Measurements from ENCODE around the gene PROCR.
A peak's percentile ranks its signal among the peaks of the same experiment; 100 is the strongest.
"Not testable (repeated sequence)": the region's sequence is repeated elsewhere in the genome, so short reads cannot be mapped to it uniquely, and the experiment has no call there.

PROCR gene

DNA sequence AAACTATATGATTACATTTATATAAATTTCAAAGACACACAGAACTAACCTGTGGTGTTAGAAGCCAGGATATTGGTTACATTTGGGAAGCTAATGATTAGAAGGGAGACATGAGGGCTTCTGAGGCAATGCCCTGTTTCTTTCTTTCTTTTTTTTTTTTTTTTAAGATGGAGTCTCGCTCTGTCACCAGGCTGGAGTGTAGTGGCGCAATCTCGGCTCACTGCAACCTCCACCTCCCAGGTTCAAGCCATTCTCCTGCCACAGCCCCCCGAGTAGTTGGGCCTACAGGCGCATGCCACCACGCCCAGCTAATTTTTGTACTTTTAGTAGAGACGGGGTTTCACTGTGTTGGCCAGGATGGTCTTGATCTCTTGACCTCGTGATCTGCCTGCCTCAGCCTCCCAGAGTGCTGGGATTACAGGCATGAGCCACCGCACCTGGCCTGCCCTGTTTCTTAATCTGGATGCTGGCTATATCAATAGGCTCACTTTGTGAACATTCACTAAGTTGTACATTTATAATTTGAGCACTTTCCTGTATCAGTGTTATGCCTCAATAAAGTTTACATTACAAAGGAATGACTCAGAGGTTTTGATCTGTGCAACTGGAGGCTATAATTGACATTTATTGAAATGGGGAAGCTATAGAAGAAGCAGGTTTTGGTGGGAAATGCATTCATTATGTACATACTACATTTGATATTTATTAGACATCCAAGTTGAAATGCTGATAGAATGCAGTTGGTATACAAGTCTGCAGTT lies 21.3 kb downstream of the PROCR start:
- DNase-seq (ENCODE audit: low read depth in 2 of 2) = not testable (repeated sequence)

DNA sequence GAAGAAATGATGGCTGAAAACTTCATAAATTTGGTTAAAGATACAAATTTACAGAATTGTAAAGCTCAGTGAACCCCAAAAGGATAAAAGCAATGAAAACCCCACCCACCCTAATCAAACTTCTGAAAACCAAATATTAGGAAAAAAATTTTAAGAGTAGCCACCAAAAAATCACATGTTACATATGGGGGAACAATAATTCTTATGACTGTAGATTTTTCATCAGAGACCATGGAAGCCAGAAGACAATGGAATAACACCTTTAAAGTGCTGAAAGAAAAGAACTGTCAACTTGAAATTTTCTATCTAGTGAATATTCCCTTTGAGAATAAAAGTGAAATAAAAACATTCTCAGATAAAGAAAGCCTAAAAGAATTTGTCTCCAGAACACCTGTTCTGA lies 24.4 kb downstream of the PROCR start:
- DNase-seq (ENCODE audit: low read depth in 2 of 2) = no peak

DNA sequence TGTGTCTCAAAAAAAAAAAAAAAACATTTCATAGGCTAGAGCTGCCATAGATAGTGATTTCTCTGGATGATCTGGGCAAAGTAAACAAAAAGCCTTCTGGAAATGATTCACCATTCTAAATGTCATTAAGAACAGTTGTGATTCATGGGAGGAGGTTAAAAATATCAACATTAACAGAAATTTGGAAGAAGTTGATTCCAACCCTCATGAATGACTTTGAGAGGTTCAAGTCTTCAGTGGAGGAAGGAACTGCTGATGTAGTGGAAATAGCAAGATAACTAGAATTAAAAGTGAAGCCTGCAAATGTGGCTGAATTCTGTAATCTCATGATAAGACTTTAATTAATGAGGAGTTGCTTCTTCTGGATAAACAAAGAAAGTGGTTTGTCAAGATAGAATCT lies 27.9 kb downstream of the PROCR start:
- DNase-seq (ENCODE audit: low read depth in 2 of 2) = no peak

DNA sequence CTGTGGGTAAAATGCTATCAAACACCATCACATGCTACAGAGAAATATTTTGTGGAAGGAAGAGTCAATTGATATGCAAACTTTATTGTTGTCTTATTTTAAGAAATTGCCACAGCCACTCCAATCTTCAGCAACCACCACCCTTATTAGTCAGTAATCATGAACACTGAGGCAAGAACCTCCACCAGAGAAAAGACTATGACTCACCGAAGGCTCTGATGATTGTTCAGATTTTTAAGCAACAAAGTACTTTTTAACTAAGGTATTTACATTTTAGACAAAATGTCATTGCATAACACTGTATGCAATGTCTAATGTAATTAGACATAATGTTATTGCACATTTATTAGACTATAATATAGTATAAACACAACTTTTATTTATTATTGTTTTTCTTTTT lies 28.4 kb downstream of the PROCR start:
- no peak for DNase-seq (ENCODE audit: low read depth in 2 of 2)

DNA sequence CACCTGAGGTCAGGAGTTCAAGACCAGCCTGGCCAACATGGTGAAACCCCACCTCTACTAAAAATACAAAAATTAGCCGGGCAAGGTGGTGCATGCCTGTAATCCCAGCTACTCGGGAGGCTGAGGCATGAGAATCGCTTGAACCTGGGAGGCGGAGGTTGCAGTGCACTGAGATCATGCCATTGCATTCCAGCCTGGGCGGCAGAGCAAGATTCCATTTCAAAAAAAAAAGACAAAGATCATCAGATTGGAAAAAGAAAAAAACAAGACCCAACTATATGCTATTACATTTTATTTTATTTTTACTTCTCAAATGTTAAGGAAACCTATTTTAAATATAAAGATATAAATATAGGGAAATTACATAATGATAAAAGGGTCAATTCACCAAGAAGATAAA lies 29.6 kb downstream of the PROCR start:
- DNase-seq (ENCODE audit: low read depth in 2 of 2) = not testable (repeated sequence)

DNA sequence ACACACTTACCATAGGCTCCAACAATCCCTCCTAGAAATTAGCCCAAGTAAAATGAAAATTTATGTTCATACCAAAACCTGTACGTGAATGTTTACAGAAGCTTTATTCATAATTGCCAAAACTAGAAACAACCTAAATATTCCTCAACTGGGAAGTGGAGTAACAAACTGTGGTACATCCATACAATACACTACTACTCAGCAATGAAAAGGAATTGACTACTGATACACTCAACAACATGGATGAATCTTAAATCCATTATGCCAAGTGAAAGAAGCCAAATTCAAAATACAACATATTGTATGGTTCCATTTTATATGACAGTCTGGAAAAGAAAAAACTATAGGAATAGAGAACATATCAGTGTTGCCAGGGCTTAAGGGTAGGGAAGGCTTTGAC lies 34.9 kb downstream of the PROCR start:
- DNase-seq (ENCODE audit: low read depth in 2 of 2) = no peak

DNA sequence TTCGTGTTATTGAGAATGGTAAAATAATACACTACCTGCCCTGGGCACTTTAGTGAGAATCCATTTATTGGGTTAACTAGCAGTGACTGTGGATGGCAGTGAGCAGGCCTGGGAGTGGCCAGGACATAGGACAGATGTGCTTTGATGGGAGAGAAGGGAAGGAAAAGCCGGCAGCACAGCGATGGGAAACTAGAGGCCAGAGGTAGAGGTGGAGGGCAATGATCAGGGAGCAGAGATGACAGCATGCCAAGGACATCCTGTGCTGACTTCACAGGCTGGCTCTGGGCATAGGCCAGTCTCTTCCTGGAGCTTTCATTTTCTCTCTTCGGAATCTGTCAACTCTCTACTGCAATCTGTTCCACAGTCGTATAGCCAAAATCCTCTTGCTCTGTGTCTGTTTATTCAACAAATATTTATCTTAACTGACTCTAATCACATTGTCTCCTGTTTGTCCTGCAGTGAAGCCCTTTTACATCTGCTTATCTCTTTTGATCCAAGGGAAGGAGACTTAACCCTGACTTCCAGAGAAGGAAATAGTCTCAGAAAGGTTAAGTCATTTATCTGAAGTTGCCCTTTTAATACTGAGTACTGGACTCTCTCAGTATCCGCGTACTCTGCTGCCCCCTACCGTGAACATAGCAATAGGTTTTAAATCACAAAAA lies 36.2 kb downstream of the PROCR start:
- DNase-seq (ENCODE audit: low read depth in 2 of 2) = peak; percentile 67 to 78

DNA sequence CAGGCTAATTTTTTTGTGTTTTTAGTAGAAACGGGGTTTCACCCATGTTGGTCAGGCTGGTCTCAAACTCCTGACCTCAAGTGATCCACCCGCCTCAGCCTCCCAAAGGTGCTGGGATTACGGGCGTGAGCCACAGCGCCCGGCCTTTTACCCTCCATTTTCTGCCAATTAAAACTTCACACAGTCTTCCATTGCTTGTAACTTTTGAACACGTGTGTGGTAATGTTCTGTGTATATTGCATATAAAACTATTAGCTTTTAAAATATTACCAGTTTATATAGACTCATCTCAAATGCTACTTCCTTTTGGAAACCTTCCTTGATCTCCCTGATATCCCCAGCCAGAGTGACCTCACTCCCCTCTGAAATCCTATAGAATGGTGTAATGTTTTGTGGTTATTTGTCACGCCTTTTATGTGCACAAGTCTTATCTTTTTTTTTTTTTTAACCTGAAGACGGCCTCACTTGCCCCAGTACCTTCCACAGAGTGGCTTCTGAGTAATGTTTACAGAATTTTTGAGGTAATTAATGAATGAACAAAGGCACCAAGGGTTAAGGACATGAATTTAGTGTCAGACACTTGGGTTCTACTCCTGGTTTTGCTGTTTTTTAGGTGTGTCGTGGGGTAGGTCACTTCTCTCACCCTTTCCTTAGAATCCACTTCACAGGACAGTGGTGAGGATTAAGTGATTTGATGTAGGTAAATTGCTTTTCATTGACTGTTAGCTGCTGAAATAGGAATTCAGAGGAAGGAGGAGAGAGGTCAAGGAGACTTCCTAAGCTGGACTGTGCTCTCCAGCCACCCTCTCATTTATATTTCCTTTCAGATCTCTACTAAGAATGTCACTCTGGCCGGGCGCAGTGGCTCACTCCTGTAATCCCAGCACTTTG lies 43.4 kb downstream of the PROCR start:
- no peak for DNase-seq (ENCODE audit: low read depth in 2 of 2)

DNA sequence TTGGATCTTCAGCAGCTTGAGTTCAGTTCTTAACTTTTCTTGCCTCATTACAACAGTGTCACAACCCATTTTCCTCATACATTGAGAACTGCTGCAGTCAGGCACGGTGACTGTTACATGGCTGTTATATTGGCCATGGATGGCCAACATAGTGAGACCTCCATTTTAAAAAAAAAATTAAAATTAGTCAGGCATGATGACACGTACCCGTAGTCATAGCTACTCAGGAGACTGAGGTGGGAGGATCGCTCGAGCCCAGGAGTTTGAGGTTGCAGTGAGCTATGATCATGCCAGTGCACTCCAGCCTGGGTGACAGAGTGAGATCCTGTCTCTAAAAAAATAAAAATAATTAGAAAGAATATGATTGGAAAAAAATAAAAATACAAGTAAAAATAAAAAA lies 44.7 kb downstream of the PROCR start:
- no peak for DNase-seq (ENCODE audit: low read depth in 2 of 2)

DNA sequence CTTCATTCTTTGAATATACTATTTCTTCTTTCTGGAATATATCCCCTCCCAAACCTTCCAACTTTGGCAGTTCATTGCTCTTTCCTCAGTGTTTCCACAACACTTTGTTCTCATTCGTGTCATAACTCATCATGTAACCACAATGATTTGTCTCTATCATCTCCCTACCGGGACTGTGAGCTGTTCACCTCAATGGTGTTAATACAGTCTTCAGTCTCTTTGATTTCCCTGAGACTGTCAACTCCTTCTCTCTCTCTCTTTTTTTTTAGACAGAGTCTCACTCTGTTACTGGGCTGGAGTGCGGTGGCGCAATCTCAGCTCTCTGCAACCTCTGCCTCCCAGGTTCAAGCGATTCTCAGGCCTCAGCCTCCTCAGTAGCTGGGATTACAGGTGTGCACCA lies 52.1 kb downstream of the PROCR start:
- DNase-seq (ENCODE audit: low read depth in 2 of 2) = no peak

DNA sequence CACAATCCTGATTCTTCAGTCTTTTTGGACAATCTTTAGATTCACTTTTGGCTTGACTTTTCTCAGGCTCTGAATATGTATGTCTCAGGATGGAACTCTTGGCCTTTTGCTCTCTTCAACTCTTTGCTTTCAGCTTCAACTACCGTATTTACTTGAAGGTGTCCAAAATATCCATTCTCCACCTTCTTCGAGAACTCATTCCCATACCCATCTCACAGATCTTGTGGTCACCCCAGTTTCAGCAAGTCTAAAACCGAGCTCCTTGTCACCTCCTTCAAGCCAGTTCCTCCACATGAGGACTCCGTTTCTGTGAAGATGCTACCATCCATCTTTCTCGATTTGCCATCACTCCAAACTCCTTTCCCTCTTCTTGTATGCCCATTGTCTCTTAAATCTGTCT lies 52.7 kb downstream of the PROCR start:
- no peak for DNase-seq (ENCODE audit: low read depth in 2 of 2)

DNA sequence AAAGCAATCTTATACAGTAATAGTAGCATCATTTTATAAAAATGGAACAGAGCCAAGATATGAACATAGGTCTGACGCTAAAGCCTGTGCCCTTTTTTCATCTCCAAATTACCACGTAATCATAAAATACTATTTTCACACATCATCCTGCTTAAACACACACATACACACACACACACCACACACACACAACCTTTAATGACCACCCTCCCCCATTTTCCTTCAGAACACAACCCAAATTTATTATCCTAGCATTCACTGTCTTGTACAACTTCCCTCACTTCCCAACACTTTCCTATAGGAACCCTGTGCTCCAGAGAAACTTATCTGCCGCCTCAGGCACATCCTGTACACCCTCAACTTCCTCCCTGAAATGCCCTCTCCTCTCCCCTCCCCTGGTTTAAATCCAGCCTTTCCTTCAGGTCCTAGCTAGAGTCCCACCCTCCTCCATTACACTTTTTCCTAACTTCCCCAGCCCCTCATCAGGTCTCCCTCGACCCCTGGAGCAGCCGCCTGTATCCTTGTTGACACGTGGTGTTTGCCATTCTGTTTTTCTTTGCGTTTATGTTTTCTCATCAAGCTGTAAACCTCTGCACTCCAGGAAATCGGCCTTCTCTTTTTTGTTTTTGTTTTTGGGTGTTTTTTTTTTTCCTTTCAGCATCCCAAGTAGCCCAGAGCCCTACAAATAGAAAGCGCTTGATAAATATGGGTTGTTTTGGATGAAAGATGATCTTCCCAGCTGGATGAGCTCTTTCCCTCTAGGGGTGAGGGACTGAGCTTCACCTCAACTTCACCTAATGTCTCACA lies 53.6 kb downstream of the PROCR start:
- no peak for DNase-seq (ENCODE audit: low read depth in 2 of 2)

DNA sequence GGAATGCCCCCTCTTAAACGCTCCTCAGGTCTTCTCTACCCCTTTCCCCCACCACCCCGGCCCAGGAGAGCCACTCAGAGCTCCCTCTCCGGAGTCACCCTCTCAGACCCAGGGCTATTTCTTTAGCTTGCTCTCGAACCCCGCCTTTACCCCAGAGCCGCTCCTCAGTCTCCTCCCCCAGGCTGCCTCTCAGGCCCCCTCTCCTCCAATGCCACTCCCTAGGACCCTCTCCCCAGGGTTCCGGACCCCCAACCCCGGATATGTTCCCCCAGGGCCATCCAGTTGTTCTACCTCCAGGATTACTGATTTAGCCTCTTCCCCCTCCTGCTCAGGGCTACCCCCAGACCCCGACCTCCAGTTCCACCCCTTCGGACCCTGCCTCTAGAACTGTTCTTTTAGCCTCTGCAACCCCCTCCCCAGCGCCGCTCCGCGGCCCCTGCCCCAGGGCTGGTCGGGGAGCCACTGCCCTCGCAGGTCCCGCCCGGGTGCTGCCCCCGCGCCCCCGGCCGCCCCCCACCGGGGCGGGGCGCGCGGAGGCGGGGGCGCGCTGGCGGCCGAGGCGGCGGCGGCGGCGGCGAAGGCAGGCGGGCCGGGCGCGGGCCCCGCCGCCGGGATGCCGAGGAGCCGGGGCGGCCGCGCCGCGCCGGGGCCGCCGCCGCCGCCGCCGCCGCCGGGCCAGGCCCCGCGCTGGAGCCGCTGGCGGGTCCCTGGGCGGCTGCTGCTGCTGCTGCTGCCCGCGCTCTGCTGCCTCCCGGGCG lies 54.4 kb downstream of the PROCR start, which contains the start of gene MMP24:
Gene MMP24 (plus strand): TSS at position 565 of the 758 bp plus-strand sequence. CDS start 49 bp downstream, at position 614.
- DNase-seq (ENCODE audit: low read depth in 2 of 2) = no peak

Data from activated CD4-positive, alpha-beta T cell treated with anti-CD3 and anti-CD28 coated beads for 24 hours (primary cell).